ENCODE results near the gene AFAP1L1. TPM values are rescaled to one million over a fixed set of nuclear protein-coding genes. Genes with fewer than 3 reads are reported as not detected.

AFAP1L1 gene
- total and polyA plus RNA-seq, 12 donors: 30.3 to 61.6 (median 43.5) TPM

DNA sequence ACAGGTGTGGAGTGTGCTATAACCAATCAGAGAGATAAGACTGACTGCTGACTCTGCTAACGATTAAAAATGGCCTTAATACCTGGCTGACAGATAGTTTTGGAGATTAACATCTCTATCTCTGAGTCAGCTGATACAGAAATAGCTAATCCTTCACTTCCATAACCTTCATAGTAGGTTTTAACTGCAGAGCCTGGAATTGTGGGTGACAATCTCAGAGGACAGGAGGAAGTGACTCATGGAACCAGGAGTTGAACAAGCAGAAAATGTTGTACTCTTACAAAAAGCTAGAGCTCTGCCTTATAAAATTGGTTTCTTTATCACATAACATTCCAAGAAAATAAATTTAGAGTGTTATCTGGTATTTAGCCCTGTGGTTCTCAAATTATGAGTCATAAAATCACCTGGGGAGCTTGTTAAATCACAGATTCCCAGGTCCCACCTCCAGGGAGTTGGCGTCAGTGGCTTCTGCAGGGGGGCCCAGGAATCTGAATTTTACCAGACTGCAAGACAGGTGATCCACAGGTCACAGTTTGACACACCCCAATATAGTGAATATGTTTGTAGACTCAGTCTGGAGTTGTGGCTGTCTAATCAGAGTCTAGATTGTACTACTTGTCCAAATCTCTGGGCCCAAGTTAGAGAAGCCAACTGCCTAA lies 44.4 kb upstream of the AFAP1L1 start:
- Histone ChIP-seq H3K27ac (peak overlapping the region in 8 of 10 donors; percentile 31 to 79 (median 72)), H3K9me3 (no peaks in the 10 kb centered on the region), H3K27me3 (no peaks in the 10 kb centered on the region), H3K4me1 (peaks cover 10 to 59% (median 39%) of the 10 kb centered on the region in 9 donors), H3K4me3 (no peak overlapping the region), H3K36me3 (peaks cover 0 to 47% (median 6%) of the 10 kb centered on the region in 9 donors)
- intact Hi-C loops (cut with DNase I): loop anchor here in 3 of 10 donors (5.0 kb wide), 1 partner anchor 85 kb away; the partner anchor contains the start of gene ABLIM3 (in 3 of the 3)
- peak in 2 of 8 donors; percentile 7 to 28 for ATAC-seq
- TF ChIP-seq, protein P1, sequence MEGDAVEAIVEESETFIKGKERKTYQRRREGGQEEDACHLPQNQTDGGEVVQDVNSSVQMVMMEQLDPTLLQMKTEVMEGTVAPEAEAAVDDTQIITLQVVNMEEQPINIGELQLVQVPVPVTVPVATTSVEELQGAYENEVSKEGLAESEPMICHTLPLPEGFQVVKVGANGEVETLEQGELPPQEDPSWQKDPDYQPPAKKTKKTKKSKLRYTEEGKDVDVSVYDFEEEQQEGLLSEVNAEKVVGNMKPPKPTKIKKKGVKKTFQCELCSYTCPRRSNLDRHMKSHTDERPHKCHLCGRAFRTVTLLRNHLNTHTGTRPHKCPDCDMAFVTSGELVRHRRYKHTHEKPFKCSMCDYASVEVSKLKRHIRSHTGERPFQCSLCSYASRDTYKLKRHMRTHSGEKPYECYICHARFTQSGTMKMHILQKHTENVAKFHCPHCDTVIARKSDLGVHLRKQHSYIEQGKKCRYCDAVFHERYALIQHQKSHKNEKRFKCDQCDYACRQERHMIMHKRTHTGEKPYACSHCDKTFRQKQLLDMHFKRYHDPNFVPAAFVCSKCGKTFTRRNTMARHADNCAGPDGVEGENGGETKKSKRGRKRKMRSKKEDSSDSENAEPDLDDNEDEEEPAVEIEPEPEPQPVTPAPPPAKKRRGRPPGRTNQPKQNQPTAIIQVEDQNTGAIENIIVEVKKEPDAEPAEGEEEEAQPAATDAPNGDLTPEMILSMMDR (IDR thresholded peaks at IDR 0.05): no peak
- WGBS, 2 donors: 68 to 87% methylated on average over 2 of the region's 2 CpGs
- no peak for DNase-seq

DNA sequence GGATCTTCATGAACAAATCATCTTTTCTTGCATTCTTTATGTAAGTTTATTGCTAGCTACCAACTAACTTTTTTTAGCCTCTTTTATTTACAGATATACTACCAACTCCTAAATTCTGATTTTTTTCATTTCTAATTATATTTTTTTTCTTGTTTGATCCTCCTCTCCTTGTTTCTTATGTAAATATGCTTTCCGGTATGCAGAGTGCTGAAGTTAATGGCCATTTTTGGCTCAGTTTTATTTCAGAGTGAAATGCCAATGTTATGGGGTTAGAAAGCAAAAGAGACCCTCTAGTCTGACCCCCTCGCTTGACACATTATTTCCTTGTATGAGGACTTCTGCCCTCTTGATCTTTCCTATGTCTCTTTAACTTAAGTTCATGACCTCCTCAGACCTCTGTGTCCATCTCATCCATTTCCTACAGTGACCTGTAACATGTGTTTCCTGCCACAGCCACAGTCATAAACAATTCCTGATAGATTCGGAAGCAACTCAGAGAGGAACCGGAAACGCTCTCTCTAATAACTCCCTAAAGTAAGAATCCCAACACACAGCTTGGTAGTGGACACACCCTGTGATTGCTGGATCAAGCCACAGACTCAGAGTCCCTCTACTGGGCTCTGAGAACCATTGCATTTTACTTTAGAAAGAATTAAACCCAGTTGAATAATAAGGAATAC lies 42.9 kb upstream of the AFAP1L1 start:
- Histone ChIP-seq H3K4me1 (peaks cover 10 to 45% (median 36%) of the 10 kb centered on the region in 9 donors), H3K27ac (peak overlapping the region; percentile 42 to 79 (median 70)), H3K27me3 (no peaks in the 10 kb centered on the region), H3K4me3 (no peak overlapping the region), H3K36me3 (peaks cover 0 to 57% (median 13%) of the 10 kb centered on the region in 9 donors), H3K9me3 (no peaks in the 10 kb centered on the region)
- DNase-seq: peak in 1 of 2 donors; percentile 77
- intact Hi-C loops (cut with DNase I): loop anchor here (1.0 to 5.0 kb wide), 5 partner anchors 85 to 88 kb away; partner anchors contain the start of gene ABLIM3 (in 8 of the 10)
- 23 to 26% methylated on average over 5 of the region's 5 CpGs for WGBS, 2 donors
- TF ChIP-seq, protein P1 (IDR thresholded peaks at IDR 0.05): peak; percentile 69 to 92 (median 79)
- ATAC-seq: peak; percentile 85 to 95 (median 92)

DNA sequence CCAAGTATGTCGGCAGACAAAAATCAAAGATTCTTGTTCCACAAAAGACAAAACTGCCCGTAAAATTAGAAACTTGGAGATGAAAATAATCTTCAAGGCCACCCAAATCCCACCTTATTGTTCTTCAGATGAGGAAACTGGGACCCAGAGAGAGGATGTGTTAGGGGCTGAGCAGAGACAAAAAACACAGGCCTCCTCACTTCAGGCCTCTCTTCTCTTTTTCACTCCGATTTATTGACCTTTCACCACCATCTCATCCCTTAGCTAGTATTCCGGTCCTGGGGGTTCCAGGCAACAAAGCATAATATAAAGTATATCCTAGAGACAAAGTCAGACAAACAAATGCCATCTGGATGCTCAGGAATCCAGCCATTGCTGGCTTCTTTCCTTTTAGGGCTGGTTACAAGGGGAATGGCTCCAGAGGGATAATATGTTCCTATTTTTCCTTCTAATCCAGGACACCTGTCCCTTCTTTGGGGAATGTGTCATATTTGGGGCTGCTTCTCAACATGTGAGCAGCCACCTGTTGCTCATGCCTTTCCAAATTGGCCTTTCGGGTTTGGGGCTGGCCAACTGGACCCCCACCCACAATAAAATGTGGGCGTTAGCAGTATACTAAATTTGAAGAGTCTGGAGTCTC lies 42.2 kb upstream of the AFAP1L1 start:
- intact Hi-C loops (cut with DNase I): loop anchor here (1.0 to 5.0 kb wide), 5 partner anchors 86 to 89 kb away; partner anchors contain the start of gene ABLIM3 (in 8 of the 10)
- peak in 3 of 8 donors; percentile 2 to 8 (median 3) for ATAC-seq
- Histone ChIP-seq H3K27me3 (no peaks in the 10 kb centered on the region), H3K9me3 (no peaks in the 10 kb centered on the region), H3K36me3 (peaks cover 0 to 57% (median 19%) of the 10 kb centered on the region in 9 donors), H3K4me3 (no peak overlapping the region), H3K4me1 (peaks cover 10 to 39% (median 32%) of the 10 kb centered on the region in 9 donors), H3K27ac (peak overlapping the region; percentile 1 to 79 (median 54))
- WGBS, 2 donors: 43 to 48% methylated on average over 6 of the region's 6 CpGs
- TF ChIP-seq, protein P1 (IDR thresholded peaks at IDR 0.05): peak in 1 of 9 donors; percentile 11
- no peak for DNase-seq

- peaks cover 0 to 19% (median 4%) of the 10 kb centered on the region in 9 donors for H3K4me1 ChIP-seq
- H3K4me3 ChIP-seq: no peak overlapping the region
- intact Hi-C loops (cut with DNase I): no loop called here
- no peaks in the 10 kb centered on the region for H3K9me3 ChIP-seq
- peaks cover 0 to 100% (median 49%) of the 10 kb centered on the region in 9 donors for H3K36me3 ChIP-seq
- TF ChIP-seq, protein P1 (IDR thresholded peaks at IDR 0.05): no peak
- ATAC-seq (peak; percentile 35 to 89 (median 84)), DNase-seq (peak; percentile 33 to 64)
- no peaks in the 10 kb centered on the region for H3K27me3 ChIP-seq
- peak overlapping the region in 2 of 10 donors; percentile 15 to 24 for H3K27ac ChIP-seq
These were observed 35.8 kb upstream of the AFAP1L1 start for GRCh38 chr5:149235841-149236240.
